Body of pancreas (tissue), 4 donors: ENCODE measurements around the gene PRKCB. TPM values are rescaled to one million over a fixed set of nuclear protein-coding genes. Genes with fewer than 3 reads are reported as not detected.
A peak's percentile ranks its signal among the peaks of the same experiment; 100 is the strongest.

Experiments used
- ATAC-seq: fragments of 150-250 bp; one replicate; pipeline ENCODE4 v1.9.1; 2016
- DNase-seq, 4 donors: peaks; one replicate each; pipeline ENCODE4 v3.0.0-alpha.2; 2019
- H3K27ac ChIP-seq, 4 donors: fragments of 200-600 bp; sonication (generic); 1 replicate in 3 of 4; 2 replicates in 1 of 4; pipeline versions ENCODE4 v1.5.1 to v1.6.1; 2016 to 2019; ENCODE audit warnings: mild to moderate bottlenecking in 1 of 4, mixed read lengths in 1 of 4, moderate library complexity in 1 of 4
- H3K27me3 ChIP-seq, 2 donors: fragments of 200-600 bp; sonication (generic); one replicate each; pipeline ENCODE4 v1.6.0; 2016; ENCODE audit warnings: mild to moderate bottlenecking in 1 of 2
- H3K36me3 ChIP-seq, 2 donors: fragments of 200-600 bp; sonication (generic); replicated peaks in 1 of 2; 2 replicates each; pipeline ENCODE4 v1.5.1; 2016; ENCODE audit warnings: low read depth in 2 of 2; ENCODE audit not compliant: insufficient read depth in 1 of 2
- H3K4me1 ChIP-seq: fragments of 200-600 bp; sonication (generic); one replicate; pipeline ENCODE4 v1.6.0; 2016
- H3K4me3 ChIP-seq, 2 donors: fragments of 200-600 bp; sonication (generic); 1 replicate in 1 of 2; 2 replicates in 1 of 2; pipeline ENCODE4 v1.5.1; 2016 to 2019
- H3K9me3 ChIP-seq, 3 donors: fragments of 200-600 bp; sonication (generic); 1 replicate in 2 of 3; 2 replicates in 1 of 3; pipeline ENCODE4 v1.5.1; 2016
- CTCF ChIP-seq, 7 experiments: fragments of 450-650 bp in 4 of 7; fragments of 200-600 bp in 3 of 7; sonication (generic) in 3 of 7; IDR thresholded peaks; one replicate each; pipeline ENCODE4 v1.5.1; 2016 to 2019; ENCODE audit warnings: antibody characterized with exemption in 7 of 7
- POLR2A ChIP-seq, 3 donors: fragments of 450-650 bp; IDR thresholded peaks; one replicate each; pipeline ENCODE4 v1.6.1; 2016; ENCODE audit warnings: antibody characterized with exemption in 3 of 3, mild to moderate bottlenecking in 2 of 3
- WGBS, 2 donors: methylation state at CpG; one replicate each; pipeline ENCODE4 v1.1.5; 2017; 5-methylcytosine and 5-hydroxymethylcytosine counted together
- intact Hi-C: fragments of 100-400 bp; cut with DNase I; formaldehyde crosslinking; loops from one replicate; pipeline ENCODE4 v1.15.1; 2023
- total RNA-seq, 2 donors: library from RNA; depleted of rRNA; stranded (reverse); fragments of >200 nt; gene quantifications; one replicate each; pipeline ENCODE4 v1.1.0, GENCODE V29; 2016

The PRKCB gene
- total RNA-seq, 2 donors from 2014 or later = 0.33 to 10.6 TPM

- 1% methylated on average over 39 of the region's 45 CpGs; no CpG with 5 or more reads in 1 of the 2 donors for WGBS, 2 donors
- TF ChIP-seq POLR2A (IDR thresholded peaks at IDR 0.05) = no peak
- no peak for TF ChIP-seq CTCF (IDR thresholded peaks at IDR 0.05)
- H3K4me3 ChIP-seq = no peak overlapping the region
- H3K9me3 ChIP-seq = no peaks in the 10 kb centered on the region
- peaks cover 5% of the 10 kb centered on the region for H3K4me1 ChIP-seq
- H3K27me3 ChIP-seq = no peaks in the 10 kb centered on the region
- intact Hi-C loops = no loop called here
- ATAC-seq (peak; percentile 6), DNase-seq (no peak)
- H3K27ac ChIP-seq = no peak overlapping the region
- no peaks in the 10 kb centered on the region for H3K36me3 ChIP-seq
Observed at GRCh38 chr16:23836078-23836403, 258 bp downstream of the PRKCB start.

GRCh38 chr16:23836404-23837311, 875 bp downstream of the PRKCB start:
- H3K4me3 ChIP-seq = no peak overlapping the region
- 0 to 2% methylated on average over 24 to 34 of the region's 63 CpGs for WGBS, 2 donors
- ATAC-seq (no peak), DNase-seq (no peak)
- H3K4me1 ChIP-seq = peaks cover 5% of the 10 kb centered on the region
- TF ChIP-seq POLR2A (IDR thresholded peaks at IDR 0.05) (no peak), CTCF (IDR thresholded peaks at IDR 0.05) (no peak)
- no peaks in the 10 kb centered on the region for H3K36me3 ChIP-seq
- no peaks in the 10 kb centered on the region for H3K9me3 ChIP-seq
- no peaks in the 10 kb centered on the region for H3K27me3 ChIP-seq
- intact Hi-C loops = no loop called here
- H3K27ac ChIP-seq = no peak overlapping the region

- no peak overlapping the region for H3K4me3 ChIP-seq
- no peaks in the 10 kb centered on the region for H3K9me3 ChIP-seq
- TF ChIP-seq CTCF (IDR thresholded peaks at IDR 0.05) (no peak), POLR2A (IDR thresholded peaks at IDR 0.05) (no peak)
- intact Hi-C loops = no loop called here
- WGBS, 2 donors = 15 to 17% methylated on average over 15 to 16 of the region's 16 CpGs
- no peaks in the 10 kb centered on the region for H3K36me3 ChIP-seq
- no peak overlapping the region for H3K27ac ChIP-seq
- no peak for DNase-seq
- ATAC-seq = no peak
- peaks cover 5% of the 10 kb centered on the region for H3K4me1 ChIP-seq
- H3K27me3 ChIP-seq = no peaks in the 10 kb centered on the region
Observed at GRCh38 chr16:23837553-23838308, 1.9 kb downstream of the PRKCB start.

- H3K27me3 ChIP-seq = no peaks in the 10 kb centered on the region
- H3K4me1 ChIP-seq = peaks cover 5% of the 10 kb centered on the region
- no peak overlapping the region for H3K4me3 ChIP-seq
- H3K36me3 ChIP-seq = no peaks in the 10 kb centered on the region
- H3K27ac ChIP-seq = no peak overlapping the region
- WGBS, 2 donors = 29 to 31% methylated on average over 9 of the region's 9 CpGs
- no peaks in the 10 kb centered on the region for H3K9me3 ChIP-seq
- ATAC-seq (no peak), DNase-seq (no peak)
- intact Hi-C loops = no loop called here
- no peak for TF ChIP-seq POLR2A (IDR thresholded peaks at IDR 0.05)
- TF ChIP-seq CTCF (IDR thresholded peaks at IDR 0.05) = no peak
Observed at GRCh38 chr16:23838485-23839142, 2.8 kb downstream of the PRKCB start.
